HepG2 (cell line): ENCODE results near the gene ELAPOR1. TPM values are rescaled to one million over a fixed set of nuclear protein-coding genes. Genes with fewer than 3 reads are reported as not detected.
A peak's percentile ranks its signal among the peaks of the same experiment; 100 is the strongest.

ENCODE experiments used
- FOXA3 ChIP-seq: IDR thresholded peaks from 2 replicates; pipeline ENCODE4 v1.6.1; 2016; ENCODE audit warnings: missing genetic modification reagents, missing compliant biosample characterization
- HMGXB4 ChIP-seq, 2 experiments: sonication (generic) in 1 of 2; formaldehyde crosslinking in 1 of 2; IDR thresholded peaks; 2 replicates each; pipeline versions ENCODE4 v1.4.0 to v1.6.1; 2018 to 2020; ENCODE audit warnings: missing genetic modification reagents in 2 of 2, borderline replicate concordance in 1 of 2, low read depth in 1 of 2, mild to moderate bottlenecking in 1 of 2, missing biosample characterization in 1 of 2
- ISL2 ChIP-seq: sonication (generic); formaldehyde crosslinking; IDR thresholded peaks from 2 replicates; pipeline ENCODE4 v1.5.0; 2020; ENCODE audit warnings: missing genetic modification reagents
- KLF6 ChIP-seq: IDR thresholded peaks from 2 replicates; pipeline ENCODE4 v1.8.0; 2016; ENCODE audit warnings: missing biosample characterization, missing genetic modification reagents
- NONO ChIP-seq, 2 experiments: fragments of 450-650 bp in 1 of 2; sonication (generic) in 1 of 2; formaldehyde crosslinking in 1 of 2; IDR thresholded peaks in 1 of 2; conservative IDR thresholded peaks in 1 of 2; 2 replicates each; pipeline versions ENCODE4 v1.6.1 to v1.8.0; 2017 to 2022; ENCODE audit warnings: mild to moderate bottlenecking in 1 of 2, missing genetic modification reagents in 1 of 2, moderate library complexity in 1 of 2
- SCMH1 ChIP-seq: sonication (generic); formaldehyde crosslinking; IDR thresholded peaks from 2 replicates; pipeline ENCODE4 v1.9.0; 2021; ENCODE audit warnings: missing genetic modification reagents, mild to moderate bottlenecking, borderline replicate concordance
- ZGPAT ChIP-seq: IDR thresholded peaks from 2 replicates; pipeline ENCODE4 v1.6.1; 2016; ENCODE audit warnings: mild to moderate bottlenecking
- ZKSCAN1 ChIP-seq: fragments of 150-350 bp; IDR thresholded peaks from 2 replicates; pipeline ENCODE4 v1.6.1; 2014; ENCODE audit warnings: low read length
- ZNF331 ChIP-seq: sonication (generic); formaldehyde crosslinking; IDR thresholded peaks from 2 replicates; pipeline ENCODE4 v1.4.0; 2020; ENCODE audit warnings: missing genetic modification reagents
- ZNF451 ChIP-seq: sonication (generic); formaldehyde crosslinking; IDR thresholded peaks from 2 replicates; pipeline ENCODE4 v1.5.0; 2020; ENCODE audit warnings: mild to moderate bottlenecking, missing genetic modification reagents
- ZNF468 ChIP-seq: sonication (generic); formaldehyde crosslinking; IDR thresholded peaks from 2 replicates; pipeline ENCODE4 v1.8.0; 2022; ENCODE audit warnings: mild to moderate bottlenecking, moderate library complexity, missing genetic modification reagents
- ZNF512 ChIP-seq: sonication (generic); formaldehyde crosslinking; IDR thresholded peaks from 2 replicates; pipeline ENCODE4 v1.4.0; 2020; ENCODE audit warnings: mild to moderate bottlenecking, missing genetic modification reagents
- polyA plus RNA-seq, 8 experiments: library from polyadenylated mRNA; depleted of rRNA in 3 of 8; stranded (reverse) in 7 of 8; unstranded in 1 of 8; fragments of >200 nt; fragmentation: Illumina TruSeq in 4 of 8; extraction: Trizol in 4 of 8; gene quantifications; 2 replicates each; pipeline versions ENCODE4 v1.2.1 to v1.2.3, GENCODE V29; 2011 to 2016; ENCODE audit warnings: low read depth in 4 of 8, missing spikeins in 1 of 8, mixed read lengths in 1 of 8; ENCODE audit not compliant: insufficient read depth in 1 of 8
- total RNA-seq, 5 experiments: library from RNA; depleted of rRNA; stranded (reverse); fragments of >200 nt; fragmentation: Illumina TruSeq; extraction: Trizol; gene quantifications; 2 replicates each; pipeline ENCODE4 v1.2.3, GENCODE V29; 2016; ENCODE audit warnings: low read depth in 1 of 5

Gene ELAPOR1
- total and polyA plus RNA-seq, 2 of the 13 experiments (the other 11 are each of a cell fraction or from before 2014, with no cell fraction given): 0.13 to 0.20 TPM

GRCh38 chr1:109099938-109100773 lies 13.8 kb upstream of the ELAPOR1 start (continued):
- TF ChIP-seq HMGXB4 (CRISPR knock-in tag; IDR thresholded peaks at IDR 0.05; ENCODE audit: borderline replicate concordance in 1 of 2, low read depth in 1 of 2): peak; percentile 90 to 96
- peak; percentile 67 for TF ChIP-seq FOXA3
- peak; percentile 98 for TF ChIP-seq KLF6 (CRISPR knock-in tag)
- peak; percentile 94 for TF ChIP-seq ZNF451 (CRISPR knock-in tag)
- TF ChIP-seq NONO (IDR thresholded peaks at IDR 0.05): no peak
- TF ChIP-seq NONO (CRISPR knock-in tag; conservative IDR thresholded peaks at IDR 0.05): peak; percentile 95
- no peak for TF ChIP-seq ZKSCAN1
- TF ChIP-seq ZNF468 (CRISPR knock-in tag): peak; percentile 97
- peak; percentile 87 for TF ChIP-seq ZNF331 (CRISPR knock-in tag)
- TF ChIP-seq ISL2 (CRISPR knock-in tag): peak; percentile 11; the same call in 1 of the 2 replicates
- no peak for TF ChIP-seq SCMH1 (CRISPR knock-in tag)
- no peak for TF ChIP-seq ZNF512 (CRISPR knock-in tag)
- peak; percentile 70 for TF ChIP-seq ZGPAT (CRISPR knock-in tag)
